Measurements from ENCODE around the gene RAB44.

The RAB44 gene

GRCh38 chr6:36655085-36655724 is 42.4 kb upstream of the RAB44 start:
- no peak for DNase-seq (ENCODE audit: low read depth)
- no peak overlapping the region for H3K4me3 ChIP-seq (ENCODE audit: control insufficient read depth, low read depth, low read length)
- TF ChIP-seq CTCF (conservative IDR thresholded peaks at IDR 0.05; ENCODE audit: control insufficient read depth, insufficient read depth, low read depth, low read length): no peak

DNA sequence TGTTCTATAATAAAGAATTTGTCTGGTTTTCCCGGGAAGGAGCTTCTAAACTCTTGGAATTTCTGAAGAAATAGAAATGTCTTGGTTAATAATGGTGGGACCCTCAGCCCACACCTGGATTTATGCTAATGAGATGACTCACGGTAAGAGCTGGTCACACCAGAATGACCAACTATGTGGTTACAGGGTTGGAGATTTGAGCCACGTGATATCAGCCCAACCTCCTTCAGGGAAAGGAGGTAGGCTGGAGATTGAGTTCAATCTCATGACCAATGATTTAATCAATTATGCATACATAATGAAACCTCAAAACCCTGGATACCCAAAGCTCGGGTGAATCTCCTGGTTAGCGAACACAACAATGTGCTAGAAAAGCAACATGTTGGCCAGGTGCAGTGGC is 41.2 kb upstream of the RAB44 start:
- no peak for DNase-seq (ENCODE audit: low read depth)
- no peak for TF ChIP-seq CTCF (conservative IDR thresholded peaks at IDR 0.05; ENCODE audit: control insufficient read depth, insufficient read depth, low read depth, low read length)
- H3K4me3 ChIP-seq (ENCODE audit: control insufficient read depth, low read depth, low read length): no peak overlapping the region

DNA sequence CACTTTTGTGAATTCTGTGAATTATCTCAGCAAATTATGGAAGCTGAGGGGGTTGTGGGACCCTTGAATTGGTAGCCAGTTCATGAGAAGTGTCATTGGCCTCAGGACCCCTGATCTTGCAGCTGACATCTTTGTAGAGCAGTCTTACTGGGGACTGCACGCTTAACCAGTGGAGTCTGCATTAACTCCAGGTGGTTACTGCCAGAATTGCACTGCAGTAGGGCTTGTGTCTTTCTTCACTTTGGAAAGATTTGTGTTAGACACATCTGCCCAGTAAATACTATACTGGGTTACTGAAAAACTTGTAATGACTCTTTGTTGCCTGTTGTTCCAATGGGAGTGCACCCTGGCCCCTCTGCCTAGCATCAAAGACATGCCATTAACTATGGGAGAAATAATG is 40.4 kb upstream of the RAB44 start:
- no peak overlapping the region for H3K4me3 ChIP-seq (ENCODE audit: control insufficient read depth, low read depth, low read length)
- TF ChIP-seq CTCF (conservative IDR thresholded peaks at IDR 0.05; ENCODE audit: control insufficient read depth, insufficient read depth, low read depth, low read length): no peak
- no peak for DNase-seq (ENCODE audit: low read depth)

GRCh38 chr6:36657942-36658544 is 39.6 kb upstream of the RAB44 start:
- TF ChIP-seq CTCF (conservative IDR thresholded peaks at IDR 0.05; ENCODE audit: control insufficient read depth, insufficient read depth, low read depth, low read length): no peak
- peak; percentile 93 for DNase-seq (ENCODE audit: low read depth)
- no peak overlapping the region for H3K4me3 ChIP-seq (ENCODE audit: control insufficient read depth, low read depth, low read length)

DNA sequence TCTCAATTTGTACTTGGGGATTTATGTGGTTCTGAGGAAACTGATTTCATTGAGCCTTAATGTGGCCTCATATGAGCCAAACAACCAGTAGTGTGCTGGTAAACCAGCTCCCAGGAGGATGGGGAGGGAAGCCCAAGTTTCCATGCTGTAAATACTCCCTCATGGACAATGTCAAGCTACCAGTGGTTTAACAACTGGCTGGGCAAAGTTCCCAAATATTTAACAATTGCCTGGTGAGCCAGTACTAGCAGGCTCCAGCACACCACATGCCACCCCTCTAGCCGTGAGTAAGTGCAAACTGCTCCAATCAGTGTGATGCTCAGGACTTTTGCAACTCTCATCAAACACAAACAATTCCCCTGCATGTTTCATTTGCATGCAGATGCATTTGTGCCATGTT is 38.4 kb upstream of the RAB44 start:
- H3K4me3 ChIP-seq (ENCODE audit: control insufficient read depth, low read depth, low read length): no peak overlapping the region
- TF ChIP-seq CTCF (conservative IDR thresholded peaks at IDR 0.05; ENCODE audit: control insufficient read depth, insufficient read depth, low read depth, low read length): no peak
- peak; percentile 99 for DNase-seq (ENCODE audit: low read depth)

GRCh38 chr6:36660771-36661471 is 36.7 kb upstream of the RAB44 start:
- TF ChIP-seq CTCF (conservative IDR thresholded peaks at IDR 0.05; ENCODE audit: control insufficient read depth, insufficient read depth, low read depth, low read length): no peak
- peak; percentile 49 for DNase-seq (ENCODE audit: low read depth)
- no peak overlapping the region for H3K4me3 ChIP-seq (ENCODE audit: control insufficient read depth, low read depth, low read length)

Measured in fibroblast of mammary gland (primary cell).